ENCODE measurements around the gene ODAD4.

DNA sequence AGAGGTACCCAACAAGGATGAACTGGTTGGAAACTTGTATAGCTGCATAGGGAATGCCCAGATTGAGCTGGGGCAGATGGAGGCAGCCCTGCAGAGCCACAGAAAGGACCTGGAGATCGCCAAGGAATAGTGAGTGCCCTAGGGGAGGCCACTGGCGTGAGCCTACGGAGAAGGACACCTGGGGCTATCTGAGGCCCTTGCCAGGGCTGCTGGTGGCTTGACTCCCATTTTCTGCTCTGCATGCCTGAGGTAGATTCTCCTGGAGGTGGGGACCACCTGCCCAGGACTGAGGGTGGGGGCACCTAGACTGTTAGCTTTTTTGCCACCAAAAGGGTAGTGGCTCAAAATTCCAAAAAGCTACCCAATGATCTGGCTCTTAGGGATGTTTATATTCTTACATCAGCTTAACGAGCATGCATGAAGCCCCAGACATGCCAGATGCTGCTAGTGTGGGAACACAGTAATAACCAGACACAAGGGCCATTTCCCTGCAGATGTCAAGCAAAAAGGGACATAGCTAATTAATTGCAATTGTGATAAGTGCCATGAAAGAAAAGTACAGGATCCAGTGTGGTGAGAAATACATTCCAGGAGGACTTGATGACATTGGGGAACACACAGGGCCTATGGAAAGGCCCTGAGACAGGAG is 8.8 kb downstream of the ODAD4 start:
- no peak for TF ChIP-seq EP300 (IDR thresholded peaks at IDR 0.05; ENCODE audit: borderline replicate concordance in 1 of 2, low read depth in 2 of 2, low read length in 2 of 2)
- no peak for TF ChIP-seq KDM1A (IDR thresholded peaks at IDR 0.05; ENCODE audit: borderline replicate concordance, low read length)

Measured in H1 (cell line).